H1 (cell line): ENCODE data around the gene GALNT11. TPM values are rescaled to one million over a fixed set of nuclear protein-coding genes. Genes with fewer than 3 reads are reported as not detected.

Experiments
- CTCF ChIA-PET: fragments of 300-600 bp; sonication (Branson Sonifier 250); formaldehyde crosslinking; loops from one replicate; lab custom pipeline; 2021; ENCODE audit not compliant: partially characterized antibody; lab: Charles Lee
- POLR2A ChIA-PET: fragments of 300-600 bp; sonication (Branson Sonifier 250); formaldehyde crosslinking; loops from one replicate; lab custom pipeline; 2021; ENCODE audit warnings: inconsistent platforms; ENCODE audit not compliant: partially characterized antibody; lab: Charles Lee
- DNase-seq, 2 experiments: peaks; one replicate each; pipeline versions ENCODE4 v3.0.0 to v3.0.0-alpha.2; 2010 to 2022; ENCODE audit warnings: low spot score in 2 of 2, low read depth in 1 of 2, mixed read lengths in 1 of 2
- FAIRE-seq: peaks from 2 replicates; lab custom pipeline; 2011; peaks lifted over from hg19 to GRCh38; lab: Jason Lieb, UNC
- H2AFZ ChIP-seq: 2 replicates; pipeline ENCODE4 v1.8.1; 2012; ENCODE audit warnings: low read length, inconsistent platforms
- H2AK5ac ChIP-seq: 2 replicates; pipeline ENCODE4 v1.6.1; 2013; ENCODE audit warnings: low read depth, low read length
- H2BK120ac ChIP-seq: replicated peaks from 2 replicates; pipeline ENCODE3; 2013; ENCODE audit warnings: low read depth, low read length, inconsistent platforms
- H2BK12ac ChIP-seq: 2 replicates; pipeline ENCODE4 v1.6.1; 2013; ENCODE audit warnings: low read depth, low read length
- H2BK15ac ChIP-seq: 2 replicates; pipeline ENCODE4 v1.6.1; 2013; ENCODE audit warnings: low read length
- H2BK20ac ChIP-seq: 2 replicates; pipeline ENCODE4 v1.6.1; 2013; ENCODE audit warnings: low read length
- H2BK5ac ChIP-seq: 2 replicates; pipeline ENCODE4 v1.6.1; 2013; ENCODE audit warnings: low read depth, low read length
- H3K14ac ChIP-seq: 2 replicates; pipeline ENCODE4 v1.6.1; 2013; ENCODE audit warnings: inconsistent platforms; ENCODE audit not compliant: insufficient read length
- H3K18ac ChIP-seq: 2 replicates; pipeline ENCODE4 v1.6.1; 2013; ENCODE audit warnings: low read length; ENCODE audit errors: extremely low read depth
- H3K23ac ChIP-seq: 2 replicates; pipeline ENCODE4 v1.6.1; 2013; ENCODE audit warnings: inconsistent platforms; ENCODE audit not compliant: insufficient read length
- H3K23me2 ChIP-seq: 2 replicates; pipeline ENCODE4 v1.6.1; 2013; ENCODE audit warnings: low read depth, low read length
- H3K27ac ChIP-seq: 2 replicates; pipeline ENCODE4 v1.6.1; 2011; ENCODE audit warnings: low read depth, low read length, inconsistent platforms
- H3K27me3 ChIP-seq, 4 experiments: replicated peaks in 1 of 4; 1 replicate in 1 of 4; 2 replicates in 3 of 4; pipeline versions ENCODE4 v1.6.1 to v1.8.1; 2011 to 2013; ENCODE audit warnings: low read length in 3 of 4, mild to moderate bottlenecking in 3 of 4, inconsistent platforms in 2 of 4, mixed read lengths in 2 of 4, moderate library complexity in 1 of 4; ENCODE audit not compliant: control insufficient read depth in 3 of 4, insufficient read depth in 3 of 4; ENCODE audit errors: extremely low read depth in 1 of 4
- H3K36me3 ChIP-seq, 4 experiments: 2 replicates each; pipeline versions ENCODE4 v1.6.1 to v1.8.1; 2011 to 2013; ENCODE audit warnings: mild to moderate bottlenecking in 4 of 4, low read length in 3 of 4, moderate library complexity in 2 of 4, control low read depth in 1 of 4, inconsistent platforms in 1 of 4; ENCODE audit not compliant: insufficient read depth in 4 of 4, control insufficient read depth in 2 of 4
- H3K4ac ChIP-seq: replicated peaks from 2 replicates; pipeline ENCODE3; 2013; ENCODE audit warnings: low read length, low read depth, mixed read lengths, inconsistent platforms; ENCODE audit not compliant: insufficient read length
- H3K4me1 ChIP-seq, 4 experiments: replicated peaks in 1 of 4; 1 replicate in 1 of 4; 2 replicates in 3 of 4; pipeline versions ENCODE4 v1.6.1 to v1.8.1; 2011 to 2013; ENCODE audit warnings: low read length in 3 of 4, inconsistent platforms in 2 of 4, mixed read lengths in 1 of 4; ENCODE audit not compliant: insufficient read depth in 4 of 4, control insufficient read depth in 3 of 4
- H3K4me2 ChIP-seq, 2 experiments: 2 replicates each; pipeline versions ENCODE4 v1.6.1 to v1.8.1; 2011 to 2013; ENCODE audit warnings: low read depth in 2 of 2, low read length in 2 of 2, control low read depth in 1 of 2, inconsistent platforms in 1 of 2, mild to moderate bottlenecking in 1 of 2; ENCODE audit not compliant: insufficient read depth in 1 of 2
- H3K4me3 ChIP-seq, 4 experiments: fragments of 200-600, 300-600 bp in 1 of 4; sonication (generic), shearing (Covaris generic), sonication (Bioruptor Twin) in 1 of 4; 2 replicates each; pipeline versions ENCODE4 v1.5.1 to v1.8.1; 2011 to 2016; ENCODE audit warnings: low read length in 4 of 4, low read depth in 3 of 4, control low read depth in 2 of 4, inconsistent platforms in 2 of 4, mild to moderate bottlenecking in 2 of 4, mixed read lengths in 1 of 4, moderate library complexity in 1 of 4; ENCODE audit not compliant: insufficient read depth in 2 of 4; ENCODE audit errors: extremely low read depth in 1 of 4
- H3K56ac ChIP-seq: replicated peaks from 2 replicates; pipeline ENCODE3; 2013; ENCODE audit warnings: low read depth, mild to moderate bottlenecking, mixed read lengths, low read length, inconsistent platforms; ENCODE audit not compliant: insufficient read length
- H3K79me1 ChIP-seq: 2 replicates; pipeline ENCODE4 v1.6.1; 2013; ENCODE audit warnings: low read depth, low read length, control low read depth
- H3K79me2 ChIP-seq, 2 experiments: 2 replicates each; pipeline versions ENCODE4 v1.6.1 to v1.8.1; 2012 to 2013; ENCODE audit warnings: low read length in 2 of 2, mild to moderate bottlenecking in 2 of 2, inconsistent platforms in 1 of 2; ENCODE audit not compliant: insufficient read depth in 2 of 2, control insufficient read depth in 1 of 2
- H3K9ac ChIP-seq, 4 experiments: replicated peaks in 1 of 4; 1 replicate in 1 of 4; 2 replicates in 3 of 4; pipeline versions ENCODE4 v1.6.1 to v1.8.1; 2011 to 2013; ENCODE audit warnings: low read depth in 3 of 4, low read length in 3 of 4, control low read depth in 2 of 4, mild to moderate bottlenecking in 2 of 4, moderate library complexity in 2 of 4, inconsistent platforms in 1 of 4; ENCODE audit errors: extremely low read depth in 1 of 4
- H3K9me3 ChIP-seq, 2 experiments: 2 replicates each; pipeline versions ENCODE4 v1.6.1 to v1.8.1; 2012 to 2013; ENCODE audit warnings: mild to moderate bottlenecking in 2 of 2, moderate library complexity in 2 of 2, control low read depth in 1 of 2, inconsistent platforms in 1 of 2, low read depth in 1 of 2, low read length in 1 of 2, mixed read lengths in 1 of 2; ENCODE audit not compliant: insufficient read depth in 2 of 2
- H4K20me1 ChIP-seq, 2 experiments: replicated peaks in 1 of 2; 2 replicates each; pipeline versions ENCODE3 to v1.8.1; 2011 to 2013; ENCODE audit warnings: inconsistent platforms in 2 of 2, low read length in 2 of 2, mild to moderate bottlenecking in 1 of 2; ENCODE audit not compliant: insufficient read depth in 2 of 2, control insufficient read depth in 1 of 2
- H4K5ac ChIP-seq: 2 replicates; pipeline ENCODE4 v1.6.1; 2013; ENCODE audit warnings: low read length, low read depth, mixed read lengths, inconsistent platforms; ENCODE audit not compliant: insufficient read length
- H4K8ac ChIP-seq: 2 replicates; pipeline ENCODE4 v1.8.0; 2013; ENCODE audit warnings: mild to moderate bottlenecking, moderate library complexity, low read length, inconsistent platforms; ENCODE audit not compliant: insufficient read depth; ENCODE audit errors: extremely low read depth
- H4K91ac ChIP-seq: replicated peaks from 2 replicates; pipeline ENCODE3; 2013; ENCODE audit warnings: low read length, mixed read lengths, inconsistent platforms; ENCODE audit not compliant: insufficient read length
- CBX8 ChIP-seq: fragments of 300-800, 300-1000 bp; sonication (generic); IDR thresholded peaks from 2 replicates; pipeline ENCODE4 v1.7.1; 2016; ENCODE audit warnings: low read depth, low read length, borderline replicate concordance
- SIRT6 ChIP-seq: IDR thresholded peaks from one replicate; pipeline ENCODE4 v1.7.1; 2012; ENCODE audit warnings: low read length, inconsistent platforms
- SIX5 ChIP-seq: IDR thresholded peaks from 2 replicates; pipeline ENCODE4 v1.6.1; 2011; ENCODE audit warnings: mild to moderate bottlenecking, low read depth, low read length
- YY1 ChIP-seq: IDR thresholded peaks from 2 replicates; pipeline ENCODE4 v1.6.1; 2011; ENCODE audit warnings: low read depth, mild to moderate bottlenecking, low read length
- WGBS, 2 experiments: shearing (Covaris generic) in 1 of 2; methylation state at CpG; one replicate each; pipeline versions ENCODE4 v1.1.6 to v1.1.7; 2013 to 2015; ENCODE audit warnings: low lambda C conversion rate in 2 of 2, mixed read lengths in 2 of 2, inconsistent platforms in 1 of 2, low coverage in 1 of 2, missing lambda C conversion rate in 1 of 2; ENCODE audit not compliant: insufficient replicate concordance in 2 of 2, insufficient coverage in 1 of 2, insufficient read length in 1 of 2; ENCODE audit errors: extremely low coverage in 1 of 2, missing lambda C conversion rate in 1 of 2; 5-methylcytosine and 5-hydroxymethylcytosine counted together
- polyA plus RNA-seq, 7 experiments: library from polyadenylated mRNA; depleted of rRNA in 3 of 7; stranded (reverse) in 5 of 7; unstranded in 2 of 7; fragments of >200 nt in 5 of 7; fragments of 200-250 nt in 2 of 7; gene quantifications; 1 replicate in 5 of 7; 2 replicates in 1 of 7; 4 replicates in 1 of 7; pipeline versions ENCODE4 v1.2.1 to v1.2.3, GENCODE V29; 2011 to 2013; ENCODE audit warnings: missing spikeins in 2 of 7, mixed read lengths in 2 of 7
- total RNA-seq: library from RNA; stranded (reverse); fragmentation: NEBNext Ultra II Directional; extraction: Animal tissue kit (Norgen Biotek cat#: 25700); gene quantifications from 2 replicates; pipeline ENCODE4 v1.2.1, GENCODE V29; 2021

GALNT11 gene
- total and polyA plus RNA-seq, 2 of the 8 experiments (the other 6 are each of a cell fraction or from before 2014, with no cell fraction given) = 20.5 to 23.2 TPM

- no peak overlapping the region for H3K27ac ChIP-seq
- ChIA-PET POLR2A (no interaction called here), CTCF (interaction anchor here (0.6 to 2.3 kb wide), 7 partner anchors 12 to 780 kb away, joined by 3 to 14 read pairs (median 4); partner anchors contain the start of gene GALNTL5)
- H3K4me3 ChIP-seq = no peak overlapping the region
- H3K23ac ChIP-seq = no peak overlapping the region
- no peaks in the 10 kb centered on the region for H3K9me3 ChIP-seq
- H3K23me2 ChIP-seq = no peaks in the 10 kb centered on the region
- no peak overlapping the region for H2AFZ ChIP-seq
- no peak overlapping the region for H2AK5ac ChIP-seq
- H3K4me1 ChIP-seq = peaks cover 0 to 17% (median 14%) of the 10 kb centered on the region in 4 experiments; a peak in 5 of 7 replicates
- H3K27me3 ChIP-seq = no peaks in the 10 kb centered on the region
- no peak overlapping the region for H2BK12ac ChIP-seq
- H3K18ac ChIP-seq = no peak overlapping the region
- FAIRE-seq = no peak
- no peak overlapping the region for H2BK20ac ChIP-seq
- TF ChIP-seq YY1 (no peak), SIRT6 (no peak), CBX8 (no peak), SIX5 (no peak)
- no peak overlapping the region for H4K91ac ChIP-seq
- H4K8ac ChIP-seq = no peak overlapping the region
- no peak for DNase-seq
- H3K4ac ChIP-seq = no peak overlapping the region
- H4K5ac ChIP-seq = no peak overlapping the region
- no peak overlapping the region for H3K4me2 ChIP-seq
- no peak overlapping the region for H2BK15ac ChIP-seq
- H3K9ac ChIP-seq = no peak overlapping the region
- no peak overlapping the region for H3K14ac ChIP-seq
- no peaks in the 10 kb centered on the region for H4K20me1 ChIP-seq
- WGBS, 2 experiments = 83% methylated on average over 6 of the region's 6 CpGs; no CpG with 5 or more reads in 1 of the 2 experiments
- H2BK120ac ChIP-seq = no peak overlapping the region
- H3K36me3 ChIP-seq = no peaks in the 10 kb centered on the region
- H3K56ac ChIP-seq = no peak overlapping the region
- peaks cover 0 to 1% of the 10 kb centered on the region in 2 experiments; a peak in 1 of 4 replicates for H3K79me2 ChIP-seq
- no peaks in the 10 kb centered on the region for H3K79me1 ChIP-seq
- no peak overlapping the region for H2BK5ac ChIP-seq
These were observed 52.6 kb downstream of the GALNT11 start for GRCh38 chr7:152078025-152078424.
